Measurements from ENCODE around the gene MMP21.

The MMP21 gene

DNA sequence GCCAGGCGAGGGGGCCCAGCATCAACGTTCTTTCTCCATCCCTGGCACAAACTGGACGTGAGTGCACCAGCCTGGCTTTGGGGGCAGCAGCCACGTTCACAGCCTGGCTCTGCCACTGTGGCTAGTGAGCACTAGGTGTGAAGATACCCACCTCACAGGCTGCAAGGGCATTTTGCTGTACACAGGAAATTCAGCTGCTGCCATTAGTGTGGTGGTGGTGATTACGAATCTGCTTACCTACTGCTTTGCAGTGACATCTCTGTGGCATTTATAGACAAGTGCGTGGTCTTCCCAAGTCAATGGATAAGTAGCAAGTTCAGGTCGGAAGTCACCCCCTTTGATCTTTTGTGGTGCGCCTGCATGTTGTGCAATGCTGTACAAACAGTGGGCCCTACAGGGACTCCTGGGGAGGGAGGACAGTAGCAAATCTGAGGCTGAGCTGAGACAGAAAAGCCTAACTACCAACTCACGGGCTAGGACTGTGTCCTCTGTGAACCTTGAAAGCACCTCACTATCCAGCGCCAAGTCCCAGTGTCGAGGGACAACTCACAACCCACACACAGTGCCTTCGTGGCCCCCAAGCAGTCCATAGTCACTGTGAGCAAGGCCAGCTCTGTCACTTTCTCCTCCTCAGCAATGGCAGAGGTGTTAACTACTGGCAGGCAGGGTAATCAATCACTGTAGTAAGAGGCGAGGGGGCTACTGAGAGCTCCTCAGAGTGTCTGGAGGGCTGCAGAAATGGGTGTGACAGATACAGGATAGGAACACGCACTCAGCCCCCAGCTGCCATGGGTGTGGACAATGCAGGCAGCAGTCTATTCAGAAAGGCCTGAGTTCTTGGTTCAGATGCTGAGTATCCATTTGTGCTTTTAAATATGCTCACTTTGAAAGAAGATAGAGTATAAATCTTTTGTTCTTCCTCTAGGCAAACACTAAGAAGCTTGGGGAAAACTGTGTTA, 17.0 kb upstream of the MMP21 start:
- DNase-seq (ENCODE audit: low spot score), result no peak

DNA sequence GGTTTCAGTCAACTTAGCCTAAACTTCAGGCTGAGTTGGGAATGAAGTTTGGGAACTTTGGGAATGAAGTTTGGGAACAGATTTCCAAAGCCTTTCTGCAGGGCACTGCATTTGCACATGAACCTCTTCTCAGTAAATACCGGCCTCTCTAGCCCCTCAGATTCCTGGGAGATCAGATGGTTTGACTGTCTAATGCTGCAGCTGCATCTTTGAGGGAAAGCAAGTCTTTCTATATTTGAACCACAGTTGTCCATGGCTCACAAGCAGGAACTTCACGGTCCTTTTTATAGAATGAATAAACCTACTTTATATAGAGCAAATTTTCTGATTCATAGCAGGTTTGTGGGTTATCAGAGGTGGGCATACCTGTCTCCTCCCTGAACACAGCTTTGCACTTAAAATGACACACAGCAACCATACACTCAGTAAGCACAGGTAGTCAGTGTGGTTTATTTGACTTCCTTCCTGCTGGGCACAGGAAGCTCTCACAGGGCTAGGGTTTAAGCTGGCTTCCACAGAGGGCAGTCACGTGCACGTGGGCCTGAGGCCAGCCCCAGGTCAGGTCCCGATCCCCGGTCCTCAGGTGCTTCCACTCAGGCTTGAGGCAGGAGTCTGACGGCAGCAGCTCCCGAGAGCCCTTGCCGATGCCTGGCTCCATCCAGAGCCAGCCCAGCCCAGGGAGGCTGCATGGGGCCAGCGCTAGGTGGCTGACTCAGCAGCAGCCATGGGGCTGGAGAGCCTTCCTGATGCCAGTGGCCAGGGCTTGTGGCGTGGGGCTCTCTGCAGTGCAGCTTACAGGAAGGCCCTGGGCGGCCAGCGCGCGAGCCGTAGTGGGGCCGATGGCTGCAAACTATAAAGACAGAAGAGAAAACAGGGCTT, 12.8 kb upstream of the MMP21 start:
- peak; percentile 2 for DNase-seq (ENCODE audit: low spot score)

DNA sequence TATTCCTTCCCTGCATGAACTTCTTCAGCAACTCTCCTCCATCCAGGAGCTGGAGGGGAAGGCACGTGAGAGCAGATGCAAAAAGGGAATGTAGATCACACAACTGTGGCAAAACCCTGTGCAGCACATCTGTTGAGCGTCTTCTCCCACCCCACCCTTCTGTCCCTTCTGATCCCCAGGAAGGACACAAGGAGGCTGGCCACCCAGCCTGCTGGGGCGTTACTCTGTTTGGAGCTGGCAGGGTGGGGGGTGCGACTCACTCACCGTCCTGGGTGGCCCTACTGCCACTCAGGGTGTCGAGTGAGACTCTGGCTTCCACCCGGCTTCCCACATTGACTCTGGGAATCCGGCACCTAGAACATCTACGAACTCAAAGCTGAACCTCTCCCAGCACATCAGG, 10.2 kb upstream of the MMP21 start:
- no peak for DNase-seq (ENCODE audit: low spot score)

DNA sequence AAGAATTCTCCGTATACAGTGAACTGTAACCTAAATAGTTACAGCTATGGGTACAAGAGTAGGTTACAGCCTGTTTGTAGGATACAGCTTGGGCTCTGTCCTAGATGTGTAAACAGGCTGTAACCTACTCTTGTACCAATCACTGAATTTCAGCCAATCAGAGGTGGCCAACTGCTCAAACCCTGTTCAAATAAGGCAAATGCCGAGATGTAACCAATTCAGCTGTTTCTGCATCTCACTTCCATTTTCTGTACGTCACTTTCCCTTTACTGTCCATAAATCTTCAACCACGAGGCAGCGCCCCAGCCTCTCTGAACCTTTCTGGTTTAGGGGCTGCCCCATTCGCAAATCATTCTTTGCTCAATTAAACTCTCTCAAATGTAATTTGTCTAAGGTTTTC, 8.3 kb upstream of the MMP21 start:
- no peak for DNase-seq (ENCODE audit: low spot score)

DNA sequence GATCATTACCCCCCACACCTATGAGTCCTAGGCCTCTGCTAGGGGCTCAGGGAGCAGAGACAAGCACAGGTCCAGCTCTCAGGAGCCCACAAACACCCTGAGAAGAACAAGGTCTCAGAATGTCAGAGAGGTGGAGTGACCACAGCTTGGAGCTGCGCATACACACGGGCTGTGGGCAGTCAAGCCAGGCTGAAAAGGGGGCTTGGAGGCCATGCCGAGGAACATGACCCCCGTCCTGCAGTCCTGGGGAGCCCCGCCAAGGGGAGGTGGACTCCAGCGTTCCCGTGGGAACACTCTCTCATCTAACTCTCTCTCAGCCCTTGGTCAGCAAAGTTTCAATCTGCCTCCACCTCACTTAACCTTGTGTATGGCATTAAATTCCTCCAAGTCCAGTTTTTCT, 7.8 kb upstream of the MMP21 start:
- no peak for DNase-seq (ENCODE audit: low spot score)

DNA sequence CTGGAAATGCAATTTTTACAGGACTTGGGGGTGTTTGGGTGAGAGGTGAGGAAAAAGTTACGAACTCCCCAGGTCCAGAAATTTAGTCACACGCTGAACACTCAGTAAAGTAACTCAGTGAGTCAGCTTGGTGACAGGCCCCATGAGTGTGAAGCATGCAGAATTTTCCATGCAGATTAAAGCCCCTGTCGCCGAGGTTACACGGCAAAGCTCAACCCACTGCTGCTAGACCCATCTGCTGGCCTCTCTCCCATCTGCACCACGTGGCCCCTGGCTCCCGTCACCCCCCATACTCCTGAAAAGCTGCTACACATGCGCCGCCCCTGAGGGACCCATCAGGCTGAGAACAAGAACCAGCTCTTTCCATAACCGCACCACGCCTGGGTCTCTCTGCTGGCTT, 7.0 kb upstream of the MMP21 start:
- no peak for DNase-seq (ENCODE audit: low spot score)

DNA sequence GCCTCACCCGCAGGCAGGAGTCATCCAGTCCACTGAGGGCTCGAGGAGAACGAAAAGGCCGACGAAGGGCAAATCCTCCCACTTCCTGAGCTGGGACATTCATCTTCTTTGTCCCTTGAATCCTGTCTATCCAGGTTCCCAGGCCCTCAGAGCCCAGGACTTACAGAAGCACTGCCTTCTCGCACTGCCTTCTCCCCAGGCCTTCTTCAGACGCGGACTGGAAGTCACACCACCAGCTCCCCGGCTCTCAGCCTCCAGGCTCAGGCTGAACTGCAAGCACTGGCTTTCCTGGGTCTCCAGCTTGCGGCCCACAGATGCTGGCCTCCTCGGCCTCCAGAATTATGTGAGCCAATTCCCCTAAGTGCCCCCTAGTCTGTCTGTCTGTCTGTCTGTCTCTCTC, 6.4 kb upstream of the MMP21 start:
- no peak for DNase-seq (ENCODE audit: low spot score)

DNA sequence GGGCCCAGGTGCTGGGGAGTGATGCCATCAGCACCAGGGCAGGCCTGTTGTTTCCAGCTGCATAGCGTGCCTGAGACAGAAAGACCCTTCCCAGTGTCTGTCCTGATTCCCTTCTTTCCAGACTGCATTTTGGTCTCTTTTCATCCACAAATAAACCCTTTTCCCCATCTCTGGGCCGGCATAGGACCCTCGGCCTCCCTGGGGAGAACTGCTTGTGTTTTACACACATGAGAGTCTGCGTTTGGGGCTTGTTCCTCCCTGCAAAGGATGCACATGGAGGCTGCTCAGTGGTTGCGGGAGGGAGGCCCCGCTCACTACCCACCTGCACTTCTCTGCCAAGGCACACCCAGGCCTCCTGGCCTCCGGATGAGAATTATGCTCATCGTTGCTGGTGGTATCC, 5.8 kb upstream of the MMP21 start:
- DNase-seq (ENCODE audit: low spot score), result no peak

DNA sequence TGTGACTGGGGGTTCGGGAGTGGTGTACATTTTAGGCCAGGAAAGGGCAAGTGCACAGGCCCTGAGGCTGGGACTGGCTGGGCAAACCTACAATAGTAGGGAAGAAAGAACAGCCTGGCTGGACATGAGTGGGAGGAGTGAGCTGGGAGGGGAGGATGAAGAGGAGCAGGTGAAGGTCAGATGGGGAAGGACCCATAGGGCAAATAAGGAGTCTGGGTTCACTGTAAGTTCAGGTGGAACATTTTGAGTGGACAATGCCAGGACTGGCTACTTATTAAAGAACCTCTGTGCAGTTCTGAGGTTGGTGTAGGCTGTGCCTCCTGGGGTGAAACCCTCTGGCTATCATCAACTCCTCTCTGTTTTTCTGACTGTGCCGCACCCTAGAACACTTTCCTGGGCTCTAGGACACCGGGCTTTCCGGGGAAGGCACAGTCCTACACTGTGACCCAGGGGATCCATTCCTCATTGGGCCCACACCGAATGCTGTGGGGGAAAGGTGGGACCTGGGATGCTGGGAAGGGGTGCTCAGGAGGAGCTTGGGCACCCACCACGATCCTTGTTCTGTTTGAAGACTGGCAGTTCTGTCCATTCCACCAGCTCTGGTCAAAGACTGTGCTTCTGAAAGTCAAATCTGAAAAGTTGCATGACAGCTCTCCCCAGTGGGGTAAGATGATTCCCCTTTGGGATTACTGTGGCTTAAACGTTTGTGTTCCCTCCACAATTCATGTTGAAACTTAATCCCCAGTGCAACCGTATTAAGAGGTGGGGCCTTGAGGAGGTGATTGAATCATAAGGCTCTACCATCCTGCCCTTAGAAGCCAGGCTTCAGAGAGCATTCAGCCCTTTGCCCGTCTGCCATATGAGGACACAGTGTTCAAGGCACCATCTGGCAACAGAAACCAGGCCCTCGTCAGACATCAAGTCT, 4.0 kb upstream of the MMP21 start:
- DNase-seq (ENCODE audit: low spot score), result no peak

DNA sequence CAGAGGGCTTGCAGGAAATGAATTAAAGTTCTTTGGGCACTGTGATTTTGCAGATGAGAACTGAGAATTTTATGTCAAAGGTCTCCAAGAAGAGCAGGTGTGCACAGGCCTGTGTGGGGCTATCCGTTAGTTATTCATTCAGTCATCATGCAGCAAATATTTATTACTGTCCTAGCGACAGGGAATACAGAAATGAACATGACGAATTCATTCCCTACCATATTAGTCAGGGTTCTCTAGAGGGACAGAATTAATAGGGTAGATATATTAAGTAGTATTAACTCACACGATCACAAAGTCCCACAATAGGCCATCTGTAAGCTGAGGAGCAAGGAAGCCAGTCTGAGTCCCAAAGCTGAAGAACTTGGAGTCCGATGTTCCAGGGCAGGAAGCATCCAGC, 2.9 kb upstream of the MMP21 start:
- no peak for DNase-seq (ENCODE audit: low spot score)

DNA sequence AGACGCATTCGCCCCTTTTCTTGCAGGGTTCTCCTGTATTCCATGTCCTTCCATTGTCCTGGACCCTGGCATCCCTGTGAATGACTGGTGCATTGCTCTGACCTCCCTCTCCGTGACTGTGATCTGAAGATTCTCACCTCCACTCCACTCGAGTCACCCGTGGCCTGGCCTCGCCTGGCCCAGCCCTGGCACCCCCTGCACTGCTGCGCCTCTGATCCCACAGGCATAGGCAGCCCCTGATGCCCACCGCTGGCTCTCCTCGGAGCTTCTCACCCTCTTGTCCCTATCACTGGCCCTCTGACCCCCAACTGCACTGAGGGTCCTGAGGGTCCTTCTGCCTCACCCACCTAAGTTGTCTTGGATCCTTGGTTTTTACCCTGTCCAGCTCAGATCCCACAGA, 2.2 kb upstream of the MMP21 start:
- no peak for DNase-seq (ENCODE audit: low spot score)

DNA sequence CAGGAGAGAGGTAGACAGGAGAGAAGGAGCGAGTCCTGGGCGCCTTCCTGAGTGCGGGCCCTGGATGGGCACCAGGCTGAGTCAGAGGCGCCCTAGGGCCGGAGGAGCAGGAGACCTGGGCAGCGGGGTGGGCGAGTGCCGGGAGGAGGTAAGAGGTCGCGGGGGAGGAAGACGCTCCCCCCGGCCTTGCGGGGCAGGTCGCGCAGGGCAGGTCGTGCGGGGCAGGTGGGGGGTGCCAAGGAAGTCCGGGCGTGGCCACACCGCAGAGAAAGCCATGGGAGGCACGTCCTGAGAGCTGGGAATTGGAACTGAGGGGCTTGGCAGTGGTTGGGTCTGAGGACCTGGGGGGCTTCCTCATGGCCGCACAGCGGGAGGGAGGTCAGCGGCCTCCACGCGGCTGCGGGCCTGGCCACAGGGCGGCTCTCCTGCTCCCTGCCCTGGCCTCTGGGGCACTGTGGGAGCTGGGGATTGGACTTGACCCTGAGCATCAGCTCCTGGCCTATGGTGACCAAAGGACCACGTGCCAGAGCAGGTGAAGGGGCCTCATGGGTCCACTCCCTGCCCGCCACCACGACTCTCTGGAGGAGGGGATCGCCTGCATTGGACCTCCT, 935 bp downstream of the MMP21 start:
- no peak for DNase-seq (ENCODE audit: low spot score)

DNA sequence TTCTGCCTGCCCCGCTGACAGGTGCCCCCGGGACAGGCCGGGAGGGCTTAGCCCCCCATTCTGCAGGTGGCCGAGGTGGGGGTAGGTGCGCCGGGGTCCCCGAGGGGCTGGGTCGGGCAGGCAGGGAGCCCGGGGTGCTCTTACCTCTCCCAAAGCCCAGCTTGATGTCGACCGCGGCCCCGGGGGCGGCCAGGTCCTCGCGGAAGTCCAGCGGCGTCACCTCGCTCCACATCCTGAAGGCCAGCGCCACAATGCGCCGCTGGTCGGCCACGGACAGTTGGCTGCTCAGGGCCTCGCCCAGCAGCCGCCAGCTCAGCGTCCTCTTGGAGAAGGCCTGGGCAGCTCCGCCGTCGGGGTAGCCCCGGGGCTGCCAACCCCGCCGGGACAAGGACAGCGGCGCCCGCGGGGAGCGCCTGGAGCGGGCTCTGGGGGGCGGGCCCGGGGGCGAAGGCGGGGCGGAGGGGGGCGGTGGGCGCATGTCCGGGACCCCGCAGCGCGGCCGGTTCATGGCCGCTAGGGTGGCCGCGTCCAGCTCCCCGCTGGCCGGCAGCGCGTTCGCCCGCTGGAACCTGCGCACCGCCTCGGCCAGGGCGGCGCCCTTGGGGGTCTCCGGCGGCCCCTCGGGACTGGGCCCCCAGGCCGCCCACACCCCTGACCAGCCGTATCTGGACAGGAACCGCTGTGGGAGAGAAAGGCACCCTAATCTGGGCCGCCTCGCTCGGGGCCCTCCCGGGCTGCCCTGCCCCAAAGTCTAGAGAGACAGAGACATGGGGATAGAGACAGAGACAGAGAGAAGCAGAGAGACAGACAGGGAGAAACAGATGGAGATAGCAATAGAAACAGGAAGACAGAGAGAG, 1.7 kb downstream of the MMP21 start:
- DNase-seq (ENCODE audit: low spot score), result no peak

DNA sequence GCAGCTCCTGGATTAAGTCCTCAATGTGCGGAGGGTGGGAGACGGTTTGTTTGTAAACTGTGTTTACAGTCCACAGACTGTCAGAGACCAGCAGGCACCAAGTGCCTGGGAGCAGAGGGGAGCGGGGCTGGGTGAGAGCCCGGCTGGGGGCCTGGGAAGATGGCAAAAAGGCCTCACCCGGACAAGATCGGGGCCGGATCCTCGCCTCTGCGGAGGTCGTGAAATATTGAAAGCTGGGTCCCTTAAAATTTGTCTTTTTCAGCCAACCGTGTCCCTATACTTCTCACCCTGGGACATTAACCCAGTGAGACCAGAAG, 2.8 kb downstream of the MMP21 start:
- DNase-seq (ENCODE audit: low spot score), result no peak

DNA sequence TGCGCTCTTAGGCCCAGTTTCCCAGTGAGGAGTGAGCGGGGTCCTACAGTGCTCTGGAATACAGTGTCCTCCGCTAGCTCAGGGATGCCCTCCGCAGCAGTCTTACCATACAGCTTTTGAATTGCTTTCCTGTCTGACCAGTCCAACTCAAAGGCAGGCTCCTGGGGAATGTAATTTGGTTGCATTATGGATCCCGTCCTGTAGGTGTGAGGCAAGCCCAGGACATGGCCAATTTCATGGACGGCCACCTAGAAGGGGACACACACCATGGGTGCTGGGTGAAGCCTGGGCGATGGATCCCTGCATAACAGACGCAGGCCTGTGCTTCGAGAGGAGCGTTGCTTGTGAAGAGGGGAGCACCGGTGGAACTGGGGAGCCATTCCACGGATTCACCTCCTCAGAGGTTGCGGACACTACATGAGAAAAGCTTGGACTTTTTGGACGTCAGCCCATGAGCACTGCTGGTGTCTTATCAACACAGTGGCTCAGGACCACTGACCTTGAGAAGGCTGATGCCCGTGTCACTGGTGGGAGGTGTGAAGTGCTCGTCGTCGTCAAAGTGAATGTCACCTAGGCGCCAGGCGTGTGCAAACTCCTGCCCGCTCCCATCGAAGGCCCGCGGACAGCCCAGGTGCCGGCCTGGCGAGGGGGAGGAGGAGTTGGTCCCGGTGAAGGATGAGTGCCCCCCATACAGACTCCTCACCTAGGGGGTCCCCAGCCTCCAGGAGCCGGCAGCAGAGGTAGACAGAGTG, 3.3 kb downstream of the MMP21 start:
- no peak for DNase-seq (ENCODE audit: low spot score)

DNA sequence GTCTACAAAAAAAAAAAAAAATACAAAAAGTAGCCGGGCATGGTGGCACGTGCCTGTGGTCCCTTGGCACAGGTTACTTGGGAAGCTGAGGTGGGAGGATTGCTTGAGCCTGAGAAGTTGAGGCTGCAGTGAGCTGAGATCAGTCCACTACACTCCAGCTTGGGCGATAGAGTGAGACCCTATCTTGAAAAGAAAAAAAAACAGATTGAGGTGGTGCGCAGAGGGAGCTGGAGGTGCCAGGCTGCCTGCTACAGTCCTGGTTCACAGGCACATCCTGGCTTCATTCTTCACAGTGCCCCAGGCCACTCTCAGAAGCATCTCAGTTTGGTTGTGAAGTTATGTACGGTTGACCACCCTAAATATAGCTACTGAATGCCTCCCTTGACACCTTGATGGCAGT, 4.8 kb downstream of the MMP21 start:
- DNase-seq (ENCODE audit: low spot score), result no peak

DNA sequence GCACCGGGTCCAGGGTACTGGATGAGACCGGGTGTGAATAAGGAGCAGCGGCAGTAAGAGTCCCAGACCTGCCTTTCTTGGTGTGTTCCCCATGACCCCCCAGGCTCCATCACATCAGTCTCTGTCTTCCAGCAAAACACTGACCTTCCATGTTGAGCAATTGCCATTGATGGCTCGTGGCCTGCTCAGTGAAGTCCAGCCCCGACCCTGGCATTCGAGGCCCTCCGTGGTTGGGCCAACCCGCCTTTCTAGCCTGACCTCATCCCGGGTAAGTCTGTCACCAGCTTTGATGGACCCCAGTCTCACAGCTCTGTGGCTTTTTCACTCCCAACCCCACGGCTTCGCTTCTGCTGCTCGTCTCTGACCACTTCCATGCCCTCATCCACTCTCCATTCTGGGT, 6.4 kb downstream of the MMP21 start:
- DNase-seq (ENCODE audit: low spot score), result no peak

DNA sequence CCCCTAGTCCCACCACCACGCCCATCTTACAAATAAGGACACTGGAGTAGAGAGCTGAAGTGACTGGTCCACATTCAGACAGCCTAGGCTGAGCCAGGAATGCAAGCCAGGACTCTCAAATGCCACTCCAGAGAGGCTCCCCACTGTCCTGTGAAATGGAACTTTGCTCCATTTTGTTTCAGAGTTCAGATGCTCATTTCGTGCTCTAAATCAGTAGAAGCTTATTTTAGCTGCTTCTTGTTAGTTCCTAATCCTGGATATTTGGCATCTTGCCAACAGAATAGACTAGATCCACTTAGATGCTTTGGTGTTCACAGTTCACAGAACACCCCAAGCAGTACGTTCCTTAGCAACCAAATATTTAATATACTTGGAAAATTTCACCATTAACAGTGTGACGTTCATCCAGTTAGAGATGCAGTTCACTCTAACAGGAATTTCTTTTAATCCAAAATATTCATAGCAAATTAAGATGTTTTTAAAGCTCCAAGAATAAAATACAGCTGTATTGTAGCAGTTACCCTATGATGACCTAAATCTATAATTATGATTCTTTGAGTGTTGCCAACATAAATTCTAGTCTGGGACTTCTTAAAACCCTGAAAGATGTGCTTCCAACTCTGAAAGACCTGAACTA, 7.3 kb downstream of the MMP21 start:
- no peak for DNase-seq (ENCODE audit: low spot score)

DNA sequence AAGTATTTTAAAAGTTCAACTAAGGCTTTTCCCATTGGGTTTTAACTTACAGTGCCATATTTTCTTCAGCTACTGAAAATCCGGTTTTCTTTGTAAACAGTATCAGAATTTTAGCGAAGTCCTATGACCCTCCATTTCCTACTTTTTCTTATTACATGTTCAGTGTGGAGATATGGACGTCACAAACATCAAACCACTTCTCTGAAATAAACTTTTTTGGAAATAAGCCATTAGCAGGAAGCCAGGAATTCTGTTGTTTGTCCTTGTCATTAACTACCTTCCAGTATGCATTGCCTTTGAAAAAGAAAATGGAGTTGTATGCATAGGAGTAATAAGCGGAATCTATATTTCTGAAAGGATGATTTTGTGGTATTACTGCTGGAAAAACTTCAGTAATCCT, 9.1 kb downstream of the MMP21 start:
- no peak for DNase-seq (ENCODE audit: low spot score)

DNA sequence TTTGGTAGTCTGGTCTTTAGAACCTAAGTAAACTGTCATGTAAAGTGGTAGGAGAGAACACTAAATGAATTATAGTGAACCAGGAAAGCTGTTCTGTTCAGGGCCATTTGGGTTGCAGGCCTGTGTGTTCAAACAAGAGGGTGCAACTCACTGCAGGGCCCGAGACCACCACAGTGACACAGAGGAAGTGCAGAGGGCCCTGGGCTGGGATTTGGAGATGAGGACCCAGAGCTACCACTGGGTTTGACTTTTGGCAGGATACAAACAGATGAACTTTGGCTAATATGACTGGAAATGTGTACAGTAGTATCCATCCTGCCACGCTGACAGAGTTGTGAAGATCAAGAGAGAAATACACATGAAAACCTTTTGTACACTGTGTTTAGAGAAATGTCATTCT, 9.8 kb downstream of the MMP21 start:
- DNase-seq (ENCODE audit: low spot score), result no peak
